GM23338 (cell line): ENCODE data around the gene LONRF2. TPM values are rescaled to one million over a fixed set of nuclear protein-coding genes. Genes with fewer than 3 reads are reported as not detected.

Source experiments
- ATAC-seq: fragments of 200-7000 bp; cut with Tn5 transposase; 3 replicates; pipeline ENCODE4 v1.9.1; 2020
- DNase-seq: peaks from one replicate; pipeline ENCODE4 v3.0.0-alpha.2; 2015; ENCODE audit warnings: low spot score
- H2AFZ ChIP-seq: fragments of 200-600 bp; sonication (generic); 2 replicates; pipeline ENCODE4 v1.8.0; 2016; ENCODE audit warnings: antibody characterized with exemption, mild to moderate bottlenecking, moderate library complexity
- H3F3A ChIP-seq: fragments of 200-600 bp; sonication (generic); replicated peaks from 2 replicates; pipeline ENCODE4 v1.8.0; 2017; ENCODE audit warnings: antibody characterized with exemption, mixed run types, low read depth
- H3K27ac ChIP-seq: fragments of 200-600 bp; sonication (generic); 2 replicates; pipeline ENCODE4 v1.6.1; 2016; ENCODE audit warnings: low read depth
- H3K27me3 ChIP-seq: fragments of 200-600 bp; sonication (generic); 2 replicates; pipeline ENCODE4 v1.8.0; 2016; ENCODE audit warnings: mild to moderate bottlenecking, mixed run types, moderate library complexity; ENCODE audit not compliant: insufficient read depth
- H3K36me3 ChIP-seq: fragments of 200-600 bp; sonication (generic); 2 replicates; pipeline ENCODE4 v1.8.0; 2016; ENCODE audit warnings: mild to moderate bottlenecking; ENCODE audit not compliant: insufficient read depth
- H3K4me1 ChIP-seq: fragments of 200-600 bp; sonication (generic); 2 replicates; pipeline ENCODE4 v1.8.0; 2016; ENCODE audit warnings: mild to moderate bottlenecking, moderate library complexity; ENCODE audit not compliant: insufficient read depth
- H3K4me2 ChIP-seq: fragments of 200-600 bp; sonication (generic); 2 replicates; pipeline ENCODE4 v1.7.1; 2017; ENCODE audit warnings: mixed run types
- H3K4me3 ChIP-seq: fragments of 200-600 bp; sonication (generic); 2 replicates; pipeline ENCODE4 v1.6.1; 2016; ENCODE audit warnings: mixed run types
- H3K79me2 ChIP-seq: fragments of 200-600 bp; sonication (generic); replicated peaks from 2 replicates; pipeline ENCODE4 v1.8.0; 2017; ENCODE audit warnings: mild to moderate bottlenecking; ENCODE audit not compliant: insufficient read depth
- H3K9me2 ChIP-seq: fragments of 200-600 bp; sonication (generic); 2 replicates; pipeline ENCODE4 v1.8.0; 2017; ENCODE audit not compliant: insufficient read depth
- H4K20me1 ChIP-seq: fragments of 200-600 bp; sonication (generic); replicated peaks from 2 replicates; pipeline ENCODE4 v1.8.0; 2017; ENCODE audit warnings: mild to moderate bottlenecking; ENCODE audit not compliant: insufficient read depth
- H3K27ac Mint-ChIP-seq: 2 replicates; pipeline ENCODE4 v1.8.0; 2020; ENCODE audit warnings: inconsistent platforms, mild to moderate bottlenecking, moderate library complexity, mixed read lengths
- H3K27me3 Mint-ChIP-seq: 3 replicates; pipeline ENCODE4 v1.8.0; 2022; ENCODE audit warnings: low read depth, mild to moderate bottlenecking, moderate library complexity, mixed read lengths, inconsistent platforms; ENCODE audit not compliant: insufficient read depth, poor library complexity
- H3K36me3 Mint-ChIP-seq: 3 replicates; pipeline ENCODE4 v1.8.0; 2021; ENCODE audit warnings: low read depth, mild to moderate bottlenecking, inconsistent platforms, moderate library complexity, mixed read lengths
- H3K4me1 Mint-ChIP-seq: 3 replicates; pipeline ENCODE4 v1.8.0; 2020; ENCODE audit warnings: mild to moderate bottlenecking, inconsistent platforms, mixed read lengths
- H3K4me3 Mint-ChIP-seq: 3 replicates; pipeline ENCODE4 v1.8.0; 2021; ENCODE audit warnings: moderate library complexity, mild to moderate bottlenecking, inconsistent platforms, mixed read lengths
- H3K9me3 Mint-ChIP-seq: 3 replicates; pipeline ENCODE4 v1.8.0; 2020; ENCODE audit warnings: moderate library complexity, mild to moderate bottlenecking, inconsistent platforms, mixed read lengths
- CREB1 ChIP-seq: fragments of 250-450 bp; sonication (Bioruptor Pico); IDR thresholded peaks from 2 replicates; pipeline ENCODE4 v1.5.0; 2020; ENCODE audit warnings: low read depth, mild to moderate bottlenecking, moderate library complexity
- JUNB ChIP-seq: IDR thresholded peaks from one replicate; pipeline ENCODE4 v1.6.1; 2016; ENCODE audit warnings: antibody characterized with exemption; ENCODE audit not compliant: unreplicated experiment
- NANOG ChIP-seq: IDR thresholded peaks from 2 replicates; pipeline ENCODE4 v1.6.1; 2016; ENCODE audit warnings: antibody characterized with exemption, borderline replicate concordance
- ZNF114 ChIP-seq: fragments of 250-450 bp; sonication (Bioruptor Pico); IDR thresholded peaks from 2 replicates; pipeline ENCODE4 v1.5.0; 2020; ENCODE audit warnings: mild to moderate bottlenecking, moderate library complexity
- ZNF331 ChIP-seq: fragments of 250-450 bp; sonication (Bioruptor Pico); IDR thresholded peaks from 2 replicates; pipeline ENCODE4 v1.5.0; 2020; ENCODE audit warnings: low read depth, mild to moderate bottlenecking, moderate library complexity
- polyA plus RNA-seq: library from polyadenylated mRNA; unstranded; fragments of >200 nt; fragmentation: Nextera tagmentation; extraction: Ambion mirVana; gene quantifications from 2 replicates; pipeline ENCODE4 v1.2.1, GENCODE V29; 2016
- total RNA-seq: library from RNA; depleted of rRNA; stranded (reverse); fragments of >200 nt; shearing (Covaris generic); gene quantifications from 2 replicates; pipeline ENCODE4 v1.2.3, GENCODE V29; 2014
- TF ChIP-seq, protein P1 (sequence below), 2 experiments: fragments of 200-600 bp in 1 of 2; sonication (generic) in 1 of 2; conservative IDR thresholded peaks; 2 replicates each; pipeline versions ENCODE4 v1.5.1 to v1.6.1; 2016 to 2017; ENCODE audit warnings: antibody characterized with exemption in 2 of 2, low read depth in 2 of 2, mild to moderate bottlenecking in 2 of 2, moderate library complexity in 1 of 2
- TF ChIP-seq, protein P2 (sequence below): IDR thresholded peaks from 2 replicates; pipeline ENCODE4 v1.6.1; 2016; ENCODE audit warnings: antibody characterized with exemption
- TF ChIP-seq, protein P3 (sequence below): IDR thresholded peaks from one replicate; pipeline ENCODE4 v1.6.1; 2018; ENCODE audit warnings: antibody characterized with exemption; ENCODE audit not compliant: unreplicated experiment

LONRF2 gene
- total and polyA plus RNA-seq, 2 experiments from 2014 or later = 0.05 to 0.24 TPM

DNA sequence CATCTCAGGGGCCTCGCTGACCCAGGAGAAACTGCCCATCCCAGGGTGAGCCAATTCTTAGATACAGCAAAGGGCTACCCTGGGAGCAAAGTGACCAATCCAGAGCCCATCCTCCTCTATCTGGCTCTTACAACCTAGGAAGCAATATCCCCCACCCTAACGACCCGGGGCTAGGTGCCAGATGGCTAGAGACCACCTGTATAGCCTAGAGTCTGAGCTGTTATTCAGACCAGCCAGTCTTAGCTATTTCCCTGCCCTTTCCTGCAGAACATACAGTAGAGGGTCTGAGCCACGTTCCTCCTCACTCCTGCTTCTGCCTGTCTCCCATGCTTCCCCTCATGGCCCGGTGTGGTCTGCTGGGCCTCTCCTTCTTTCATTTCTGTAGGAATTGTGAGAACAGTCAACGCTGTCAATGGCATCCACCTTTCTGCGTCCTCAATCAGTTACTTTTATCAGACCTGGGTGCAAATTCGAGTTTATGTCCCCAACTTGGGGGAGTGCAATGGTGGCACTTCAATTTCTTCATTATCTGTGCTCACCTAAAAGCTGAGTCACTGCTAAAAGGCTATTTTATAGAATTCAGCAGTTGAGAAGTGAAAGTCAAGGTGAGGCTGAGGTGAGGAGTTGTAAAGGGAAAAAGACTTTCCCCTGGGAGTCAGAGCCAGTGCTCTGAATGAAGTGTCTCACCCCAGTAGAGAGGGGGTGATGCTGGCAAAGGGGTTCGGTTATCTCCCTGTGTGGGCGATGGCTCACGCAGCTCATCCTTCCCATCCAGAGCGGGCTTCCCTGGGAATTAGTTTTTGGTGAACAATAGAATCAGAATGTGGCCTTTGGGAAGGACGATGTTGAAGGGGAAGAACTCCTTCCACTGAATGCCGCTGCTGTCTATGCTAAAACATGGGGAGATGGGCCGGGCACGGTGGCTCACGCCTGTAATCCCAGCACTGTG lies 42.4 kb downstream of the LONRF2 start:
- no peaks in the 10 kb centered on the region for H3K36me3 Mint-ChIP-seq
- Histone ChIP-seq H3K4me1 (peaks cover 25% of the 10 kb centered on the region), H3F3A (no peaks in the 10 kb centered on the region), H4K20me1 (no peaks in the 10 kb centered on the region), H2AFZ (peak overlapping the region; percentile 84; the same call in 1 of the 2 replicates), H3K4me2 (no peak overlapping the region), H3K27me3 (no peaks in the 10 kb centered on the region), H3K4me3 (no peak overlapping the region), H3K27ac (no peak overlapping the region), H3K79me2 (no peaks in the 10 kb centered on the region), H3K36me3 (no peaks in the 10 kb centered on the region), H3K9me2 (0 out of 2 replicates have a peak, but pooled peaks cover 7% of the 10 kb centered on the region)
- H3K4me3 Mint-ChIP-seq = no peak overlapping the region
- no peak overlapping the region for H3K27ac Mint-ChIP-seq
- no peaks in the 10 kb centered on the region for H3K27me3 Mint-ChIP-seq
- H3K4me1 Mint-ChIP-seq = peaks cover 23% of the 10 kb centered on the region
- no peak for TF ChIP-seq NANOG
- TF ChIP-seq, protein P1, sequence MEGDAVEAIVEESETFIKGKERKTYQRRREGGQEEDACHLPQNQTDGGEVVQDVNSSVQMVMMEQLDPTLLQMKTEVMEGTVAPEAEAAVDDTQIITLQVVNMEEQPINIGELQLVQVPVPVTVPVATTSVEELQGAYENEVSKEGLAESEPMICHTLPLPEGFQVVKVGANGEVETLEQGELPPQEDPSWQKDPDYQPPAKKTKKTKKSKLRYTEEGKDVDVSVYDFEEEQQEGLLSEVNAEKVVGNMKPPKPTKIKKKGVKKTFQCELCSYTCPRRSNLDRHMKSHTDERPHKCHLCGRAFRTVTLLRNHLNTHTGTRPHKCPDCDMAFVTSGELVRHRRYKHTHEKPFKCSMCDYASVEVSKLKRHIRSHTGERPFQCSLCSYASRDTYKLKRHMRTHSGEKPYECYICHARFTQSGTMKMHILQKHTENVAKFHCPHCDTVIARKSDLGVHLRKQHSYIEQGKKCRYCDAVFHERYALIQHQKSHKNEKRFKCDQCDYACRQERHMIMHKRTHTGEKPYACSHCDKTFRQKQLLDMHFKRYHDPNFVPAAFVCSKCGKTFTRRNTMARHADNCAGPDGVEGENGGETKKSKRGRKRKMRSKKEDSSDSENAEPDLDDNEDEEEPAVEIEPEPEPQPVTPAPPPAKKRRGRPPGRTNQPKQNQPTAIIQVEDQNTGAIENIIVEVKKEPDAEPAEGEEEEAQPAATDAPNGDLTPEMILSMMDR (conservative IDR thresholded peaks at IDR 0.05; ENCODE audit: low read depth in 2 of 2) = no peak
- TF ChIP-seq ZNF114 (CRISPR knock-in tag) = no peak
- no peak for TF ChIP-seq CREB1 (CRISPR knock-in tag)
- TF ChIP-seq, protein P2, sequence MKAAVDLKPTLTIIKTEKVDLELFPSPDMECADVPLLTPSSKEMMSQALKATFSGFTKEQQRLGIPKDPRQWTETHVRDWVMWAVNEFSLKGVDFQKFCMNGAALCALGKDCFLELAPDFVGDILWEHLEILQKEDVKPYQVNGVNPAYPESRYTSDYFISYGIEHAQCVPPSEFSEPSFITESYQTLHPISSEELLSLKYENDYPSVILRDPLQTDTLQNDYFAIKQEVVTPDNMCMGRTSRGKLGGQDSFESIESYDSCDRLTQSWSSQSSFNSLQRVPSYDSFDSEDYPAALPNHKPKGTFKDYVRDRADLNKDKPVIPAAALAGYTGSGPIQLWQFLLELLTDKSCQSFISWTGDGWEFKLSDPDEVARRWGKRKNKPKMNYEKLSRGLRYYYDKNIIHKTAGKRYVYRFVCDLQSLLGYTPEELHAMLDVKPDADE = no peak
- no peak for TF ChIP-seq JUNB
- ATAC-seq (no peak), DNase-seq (no peak)
- no peaks in the 10 kb centered on the region for H3K9me3 Mint-ChIP-seq

DNA sequence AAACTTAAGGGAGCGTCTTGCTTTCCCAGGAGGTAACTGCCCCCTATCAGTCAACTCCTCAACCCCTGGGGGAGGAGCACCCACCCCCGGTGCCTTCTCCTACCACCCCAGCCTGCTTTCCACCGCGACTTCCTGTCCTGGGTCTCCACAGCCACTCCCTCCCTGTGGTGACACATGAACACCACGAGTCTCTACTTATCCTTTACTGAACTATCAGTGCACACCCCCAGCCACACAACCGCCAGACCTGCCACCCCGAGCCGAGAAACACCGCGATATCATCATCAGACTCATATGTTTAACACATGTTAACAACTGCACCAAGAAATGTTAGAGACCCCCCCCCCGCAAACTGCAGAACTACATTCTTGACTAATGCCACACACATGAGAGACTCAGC lies 43.3 kb downstream of the LONRF2 start:
- no peaks in the 10 kb centered on the region for H3K36me3 ChIP-seq
- H3K9me2 ChIP-seq = 0 out of 2 replicates have a peak, but pooled peaks cover 7% of the 10 kb centered on the region
- H4K20me1 ChIP-seq = no peaks in the 10 kb centered on the region
- no peak overlapping the region for H2AFZ ChIP-seq
- peaks cover 25% of the 10 kb centered on the region for H3K4me1 ChIP-seq
- no peak overlapping the region for H3K4me2 ChIP-seq
- TF ChIP-seq, protein P3, sequence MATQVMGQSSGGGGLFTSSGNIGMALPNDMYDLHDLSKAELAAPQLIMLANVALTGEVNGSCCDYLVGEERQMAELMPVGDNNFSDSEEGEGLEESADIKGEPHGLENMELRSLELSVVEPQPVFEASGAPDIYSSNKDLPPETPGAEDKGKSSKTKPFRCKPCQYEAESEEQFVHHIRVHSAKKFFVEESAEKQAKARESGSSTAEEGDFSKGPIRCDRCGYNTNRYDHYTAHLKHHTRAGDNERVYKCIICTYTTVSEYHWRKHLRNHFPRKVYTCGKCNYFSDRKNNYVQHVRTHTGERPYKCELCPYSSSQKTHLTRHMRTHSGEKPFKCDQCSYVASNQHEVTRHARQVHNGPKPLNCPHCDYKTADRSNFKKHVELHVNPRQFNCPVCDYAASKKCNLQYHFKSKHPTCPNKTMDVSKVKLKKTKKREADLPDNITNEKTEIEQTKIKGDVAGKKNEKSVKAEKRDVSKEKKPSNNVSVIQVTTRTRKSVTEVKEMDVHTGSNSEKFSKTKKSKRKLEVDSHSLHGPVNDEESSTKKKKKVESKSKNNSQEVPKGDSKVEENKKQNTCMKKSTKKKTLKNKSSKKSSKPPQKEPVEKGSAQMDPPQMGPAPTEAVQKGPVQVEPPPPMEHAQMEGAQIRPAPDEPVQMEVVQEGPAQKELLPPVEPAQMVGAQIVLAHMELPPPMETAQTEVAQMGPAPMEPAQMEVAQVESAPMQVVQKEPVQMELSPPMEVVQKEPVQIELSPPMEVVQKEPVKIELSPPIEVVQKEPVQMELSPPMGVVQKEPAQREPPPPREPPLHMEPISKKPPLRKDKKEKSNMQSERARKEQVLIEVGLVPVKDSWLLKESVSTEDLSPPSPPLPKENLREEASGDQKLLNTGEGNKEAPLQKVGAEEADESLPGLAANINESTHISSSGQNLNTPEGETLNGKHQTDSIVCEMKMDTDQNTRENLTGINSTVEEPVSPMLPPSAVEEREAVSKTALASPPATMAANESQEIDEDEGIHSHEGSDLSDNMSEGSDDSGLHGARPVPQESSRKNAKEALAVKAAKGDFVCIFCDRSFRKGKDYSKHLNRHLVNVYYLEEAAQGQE = no peak
- TF ChIP-seq, protein P1 (conservative IDR thresholded peaks at IDR 0.05; ENCODE audit: low read depth in 2 of 2) = no peak
- TF ChIP-seq ZNF331 (CRISPR knock-in tag) = no peak
- no peak overlapping the region for H3K27ac ChIP-seq
- H3K27me3 Mint-ChIP-seq = peaks cover 5% of the 10 kb centered on the region
- H3K4me3 ChIP-seq = no peak overlapping the region
- no peaks in the 10 kb centered on the region for H3F3A ChIP-seq
- no peak for DNase-seq
- no peaks in the 10 kb centered on the region for H3K27me3 ChIP-seq
- no peaks in the 10 kb centered on the region for H3K79me2 ChIP-seq
- peaks cover 23% of the 10 kb centered on the region for H3K4me1 Mint-ChIP-seq
- no peak for ATAC-seq
- no peaks in the 10 kb centered on the region for H3K9me3 Mint-ChIP-seq
- H3K4me3 Mint-ChIP-seq = no peak overlapping the region
- no peak overlapping the region for H3K27ac Mint-ChIP-seq
- no peaks in the 10 kb centered on the region for H3K36me3 Mint-ChIP-seq
